ENCODE results near the gene TP53TG3. TPM values are rescaled to one million over a fixed set of nuclear protein-coding genes. Genes with fewer than 3 reads are reported as not detected.
"Not testable (repeated sequence)": the region's sequence is repeated elsewhere in the genome, so short reads cannot be mapped to it uniquely, and the experiment has no call there.

TP53TG3 gene, protein sequence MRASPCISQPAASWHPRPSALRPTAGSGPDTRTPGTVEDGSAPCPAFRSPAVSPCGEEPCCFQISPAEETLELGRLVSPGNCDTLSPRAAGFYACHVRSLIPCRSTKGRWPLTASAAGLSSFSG
- not detected for total RNA-seq
- total RNA-seq (2013), result not detected
- 0 reads per million in 29 experiments for total RNA-seq

DNA sequence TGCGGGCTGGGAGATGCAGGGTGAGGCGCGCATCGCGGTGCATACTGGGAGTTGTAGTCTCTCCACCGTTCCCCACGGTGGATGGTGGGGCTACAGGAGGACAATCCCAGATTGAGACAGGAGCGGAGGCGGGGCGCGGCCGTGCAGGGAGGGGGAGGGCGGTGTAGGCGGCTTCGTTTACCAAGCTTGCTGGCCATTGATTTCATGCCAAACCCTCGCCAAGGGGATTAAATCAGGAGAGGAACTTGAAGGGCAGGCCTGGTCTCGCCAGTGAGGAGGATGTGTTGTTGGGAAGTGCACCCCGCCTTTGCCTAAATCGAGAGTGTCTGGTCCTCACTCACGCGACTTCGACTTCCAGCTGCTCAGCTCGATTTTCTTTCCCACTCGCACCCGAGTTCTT lies at the start of gene TP53TG3:
Gene TP53TG3, minus strand, starts transcription at position 101 of the 400 bp plus-strand sequence. Its CDS starts 68 bp downstream, at position 33.
- POLR2A ChIA-PET; H3K9me3 Mint-ChIP-seq; H3K9me3 ChIP-seq; H3K36me3 Mint-ChIP-seq; H3K4me3 Mint-ChIP-seq; H3K27ac Mint-ChIP-seq; H3K27me3 Mint-ChIP-seq; ATAC-seq (replicated peaks in 1 of 4); H3K4me1 ChIP-seq (ENCODE audit: control insufficient read depth in 1 of 2, extremely low read depth in 1 of 2, insufficient read depth in 2 of 2, low read length in 2 of 2); H3K27me3 ChIP-seq (replicated peaks in 1 of 2; ENCODE audit: control insufficient read depth in 2 of 2, extremely low read depth in 1 of 2, insufficient read depth in 2 of 2, low read length in 1 of 2); H3K36me3 ChIP-seq (ENCODE audit: control insufficient read depth in 2 of 2, extremely low read depth in 1 of 2, insufficient read depth in 1 of 2, low read length in 1 of 2); CTCF ChIA-PET; DNase-seq; H3K4me1 Mint-ChIP-seq; H3K4me3 ChIP-seq (ENCODE audit: control insufficient read depth in 1 of 2, extremely low read depth in 1 of 2, low read length in 1 of 2); H3K27ac ChIP-seq (ENCODE audit: low read length): not testable (repeated sequence)
- no CpG with 5 or more reads among the region's 25 CpGs for WGBS (ENCODE audit: insufficient coverage)

DNA sequence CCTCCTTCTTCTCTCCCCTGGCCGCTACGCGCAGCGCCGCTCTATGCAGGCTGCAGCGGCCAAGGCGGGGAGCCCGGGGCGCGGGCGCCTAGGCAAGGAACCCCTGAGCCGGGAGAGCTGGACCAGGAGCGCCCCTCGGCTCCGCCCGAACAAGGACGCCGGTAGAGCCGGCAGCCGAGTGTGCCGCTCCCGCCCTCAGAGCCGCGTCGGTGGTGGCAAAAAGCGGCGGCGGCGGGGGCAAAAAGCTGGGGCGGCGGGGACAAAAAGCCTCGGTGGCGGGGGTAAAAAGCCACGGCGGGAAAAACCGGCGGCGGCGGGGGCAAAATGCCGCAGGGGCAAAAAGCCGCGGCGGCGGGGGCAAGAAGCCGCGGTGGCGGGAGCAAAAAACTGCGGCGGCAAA lies 25.1 kb downstream of the TP53TG3 start:
- H3K27me3 ChIP-seq (replicated peaks in 1 of 2; ENCODE audit: control insufficient read depth in 2 of 2, extremely low read depth in 1 of 2, insufficient read depth in 2 of 2, low read length in 1 of 2); H3K9me3 Mint-ChIP-seq; H3K27ac ChIP-seq (ENCODE audit: low read length); H3K27ac Mint-ChIP-seq; DNase-seq; H3K9me3 ChIP-seq; CTCF ChIA-PET; H3K4me3 ChIP-seq (ENCODE audit: control insufficient read depth in 1 of 2, extremely low read depth in 1 of 2, low read length in 1 of 2); H3K4me1 ChIP-seq (ENCODE audit: control insufficient read depth in 1 of 2, extremely low read depth in 1 of 2, insufficient read depth in 2 of 2, low read length in 2 of 2); H3K4me1 Mint-ChIP-seq; ATAC-seq (replicated peaks in 1 of 4); H3K36me3 ChIP-seq (ENCODE audit: control insufficient read depth in 2 of 2, extremely low read depth in 1 of 2, insufficient read depth in 1 of 2, low read length in 1 of 2); H3K36me3 Mint-ChIP-seq; H3K27me3 Mint-ChIP-seq; H3K4me3 Mint-ChIP-seq; POLR2A ChIA-PET: not testable (repeated sequence)
- no CpG with 5 or more reads among the region's 49 CpGs for WGBS (ENCODE audit: insufficient coverage)

DNA sequence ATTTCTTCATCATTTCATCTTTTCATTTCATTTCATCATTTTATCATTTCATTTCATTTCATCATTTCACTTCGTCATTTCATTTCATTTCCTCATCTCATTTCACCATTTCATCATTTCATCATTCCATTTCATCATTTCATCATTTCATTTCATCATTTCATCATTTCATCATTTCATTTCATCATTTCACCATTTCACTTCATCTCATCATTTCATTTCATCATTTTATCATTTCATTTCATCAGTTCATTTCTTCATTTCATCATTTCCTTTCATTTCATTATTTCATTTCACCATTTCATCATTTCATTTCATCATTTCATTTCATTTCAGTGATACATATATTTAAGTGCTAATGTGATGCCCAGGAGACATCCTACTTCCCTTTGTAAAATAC lies 28.4 kb downstream of the TP53TG3 start:
- H3K27me3 Mint-ChIP-seq, CTCF ChIA-PET: not testable (repeated sequence)
- no CpG with 5 or more reads among the region's 1 CpG for WGBS (ENCODE audit: insufficient coverage)

GRCh38 chr16:32646780-32647179 lies 29.2 kb downstream of the TP53TG3 start:
- CTCF ChIA-PET; H3K4me1 Mint-ChIP-seq; H3K27ac ChIP-seq (ENCODE audit: low read length); H3K27ac Mint-ChIP-seq; H3K27me3 ChIP-seq (replicated peaks in 1 of 2; ENCODE audit: control insufficient read depth in 2 of 2, extremely low read depth in 1 of 2, insufficient read depth in 2 of 2, low read length in 1 of 2); DNase-seq; H3K4me3 ChIP-seq (ENCODE audit: control insufficient read depth in 1 of 2, extremely low read depth in 1 of 2, low read length in 1 of 2); POLR2A ChIA-PET; H3K4me3 Mint-ChIP-seq; H3K9me3 ChIP-seq; H3K36me3 Mint-ChIP-seq; ATAC-seq (replicated peaks in 1 of 4); H3K4me1 ChIP-seq (ENCODE audit: control insufficient read depth in 1 of 2, extremely low read depth in 1 of 2, insufficient read depth in 2 of 2, low read length in 2 of 2); H3K36me3 ChIP-seq (ENCODE audit: control insufficient read depth in 2 of 2, extremely low read depth in 1 of 2, insufficient read depth in 1 of 2, low read length in 1 of 2); H3K27me3 Mint-ChIP-seq: not testable (repeated sequence)
- H3K9me3 Mint-ChIP-seq, result peaks cover 6 to 16% (median 13%) of the 10 kb centered on the region in 3 donors
- WGBS (ENCODE audit: insufficient coverage), result no CpG with 5 or more reads among the region's 2 CpGs

More for the DNA sequence above, 28.4 kb downstream of the TP53TG3 start:
- H3K36me3 ChIP-seq (ENCODE audit: control insufficient read depth in 2 of 2, extremely low read depth in 1 of 2, insufficient read depth in 1 of 2, low read length in 1 of 2); H3K27ac ChIP-seq (ENCODE audit: low read length); H3K27ac Mint-ChIP-seq; H3K9me3 ChIP-seq; H3K4me3 Mint-ChIP-seq; POLR2A ChIA-PET; DNase-seq; H3K27me3 ChIP-seq (replicated peaks in 1 of 2; ENCODE audit: control insufficient read depth in 2 of 2, extremely low read depth in 1 of 2, insufficient read depth in 2 of 2, low read length in 1 of 2); H3K4me1 ChIP-seq (ENCODE audit: control insufficient read depth in 1 of 2, extremely low read depth in 1 of 2, insufficient read depth in 2 of 2, low read length in 2 of 2); H3K4me1 Mint-ChIP-seq; H3K36me3 Mint-ChIP-seq; ATAC-seq (replicated peaks in 1 of 4); H3K4me3 ChIP-seq (ENCODE audit: control insufficient read depth in 1 of 2, extremely low read depth in 1 of 2, low read length in 1 of 2): not testable (repeated sequence)
- H3K9me3 Mint-ChIP-seq, result peaks cover 6 to 16% (median 13%) of the 10 kb centered on the region in 3 donors

DNA sequence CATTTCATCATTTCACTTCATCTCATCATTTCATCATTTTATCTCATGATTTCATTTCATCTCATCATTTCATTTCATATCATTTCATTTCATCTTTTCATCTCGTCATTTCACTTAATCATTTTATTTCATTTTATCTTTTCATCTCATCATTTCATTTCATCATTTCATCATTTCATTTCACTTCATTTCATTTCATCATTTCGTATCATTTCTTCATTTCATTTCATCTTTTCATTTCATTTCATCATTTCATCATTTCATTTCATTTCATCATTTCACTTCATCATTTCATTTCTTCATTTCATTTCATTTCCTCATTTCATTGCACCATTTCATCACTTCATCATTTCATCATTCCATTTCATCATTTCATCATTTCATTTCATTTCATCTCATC lies 29.8 kb downstream of the TP53TG3 start:
- H3K4me3 ChIP-seq (ENCODE audit: control insufficient read depth in 1 of 2, extremely low read depth in 1 of 2, low read length in 1 of 2); POLR2A ChIA-PET; H3K36me3 ChIP-seq (ENCODE audit: control insufficient read depth in 2 of 2, extremely low read depth in 1 of 2, insufficient read depth in 1 of 2, low read length in 1 of 2); H3K36me3 Mint-ChIP-seq; CTCF ChIA-PET; H3K4me1 Mint-ChIP-seq; H3K27me3 ChIP-seq (replicated peaks in 1 of 2; ENCODE audit: control insufficient read depth in 2 of 2, extremely low read depth in 1 of 2, insufficient read depth in 2 of 2, low read length in 1 of 2); ATAC-seq (replicated peaks in 1 of 4); H3K27me3 Mint-ChIP-seq; H3K4me3 Mint-ChIP-seq; H3K4me1 ChIP-seq (ENCODE audit: control insufficient read depth in 1 of 2, extremely low read depth in 1 of 2, insufficient read depth in 2 of 2, low read length in 2 of 2); H3K27ac ChIP-seq (ENCODE audit: low read length); H3K9me3 ChIP-seq; DNase-seq; H3K27ac Mint-ChIP-seq: not testable (repeated sequence)
- no CpG with 5 or more reads among the region's 2 CpGs for WGBS (ENCODE audit: insufficient coverage)
- H3K9me3 Mint-ChIP-seq, result peaks cover 6 to 16% (median 13%) of the 10 kb centered on the region in 3 donors

- H3K27ac Mint-ChIP-seq; CTCF ChIA-PET; H3K4me3 Mint-ChIP-seq; H3K4me1 Mint-ChIP-seq; H3K4me1 ChIP-seq (ENCODE audit: control insufficient read depth in 1 of 2, extremely low read depth in 1 of 2, insufficient read depth in 2 of 2, low read length in 2 of 2); POLR2A ChIA-PET; H3K4me3 ChIP-seq (ENCODE audit: control insufficient read depth in 1 of 2, extremely low read depth in 1 of 2, low read length in 1 of 2); H3K27me3 ChIP-seq (replicated peaks in 1 of 2; ENCODE audit: control insufficient read depth in 2 of 2, extremely low read depth in 1 of 2, insufficient read depth in 2 of 2, low read length in 1 of 2); ATAC-seq (replicated peaks in 1 of 4); DNase-seq; H3K9me3 ChIP-seq; H3K27me3 Mint-ChIP-seq; H3K36me3 ChIP-seq (ENCODE audit: control insufficient read depth in 2 of 2, extremely low read depth in 1 of 2, insufficient read depth in 1 of 2, low read length in 1 of 2); H3K27ac ChIP-seq (ENCODE audit: low read length); H3K36me3 Mint-ChIP-seq: not testable (repeated sequence)
- WGBS (ENCODE audit: insufficient coverage), result no CpG with 5 or more reads among the region's 6 CpGs
- H3K9me3 Mint-ChIP-seq, result peaks cover 6 to 16% (median 13%) of the 10 kb centered on the region in 3 donors
Observed at GRCh38 chr16:32645278-32645908, 30.6 kb downstream of the TP53TG3 start.

DNA sequence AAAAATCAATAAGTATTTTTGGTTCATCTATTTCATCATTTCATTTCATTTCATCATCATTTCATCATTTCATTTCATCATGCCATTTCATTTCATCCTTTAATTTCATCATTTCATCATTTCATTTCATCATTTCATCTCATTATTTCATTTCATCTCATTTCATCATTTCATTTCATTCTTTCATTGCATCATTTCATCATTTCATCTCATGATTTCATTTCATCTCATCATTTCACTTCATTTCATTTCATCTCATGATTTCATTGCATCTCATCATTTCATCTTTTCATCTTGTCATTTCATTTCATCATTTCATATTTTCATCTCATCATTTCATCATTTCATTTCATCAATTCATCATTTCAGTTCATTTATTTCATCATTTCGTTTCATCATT lies 31.2 kb downstream of the TP53TG3 start:
- DNase-seq; H3K4me1 Mint-ChIP-seq; H3K4me1 ChIP-seq (ENCODE audit: control insufficient read depth in 1 of 2, extremely low read depth in 1 of 2, insufficient read depth in 2 of 2, low read length in 2 of 2); POLR2A ChIA-PET; H3K27ac Mint-ChIP-seq; H3K27me3 Mint-ChIP-seq; H3K4me3 ChIP-seq (ENCODE audit: control insufficient read depth in 1 of 2, extremely low read depth in 1 of 2, low read length in 1 of 2); H3K27ac ChIP-seq (ENCODE audit: low read length); H3K4me3 Mint-ChIP-seq; H3K36me3 Mint-ChIP-seq; H3K9me3 ChIP-seq; ATAC-seq (replicated peaks in 1 of 4); H3K36me3 ChIP-seq (ENCODE audit: control insufficient read depth in 2 of 2, extremely low read depth in 1 of 2, insufficient read depth in 1 of 2, low read length in 1 of 2); CTCF ChIA-PET; H3K27me3 ChIP-seq (replicated peaks in 1 of 2; ENCODE audit: control insufficient read depth in 2 of 2, extremely low read depth in 1 of 2, insufficient read depth in 2 of 2, low read length in 1 of 2): not testable (repeated sequence)
- WGBS (ENCODE audit: insufficient coverage), result no CpG with 5 or more reads among the region's 1 CpG
- peaks cover 6 to 16% (median 13%) of the 10 kb centered on the region in 3 donors for H3K9me3 Mint-ChIP-seq

Data from T-cell (primary cell).